ENCODE measurements around the gene CCL27.

CCL27 gene

DNA sequence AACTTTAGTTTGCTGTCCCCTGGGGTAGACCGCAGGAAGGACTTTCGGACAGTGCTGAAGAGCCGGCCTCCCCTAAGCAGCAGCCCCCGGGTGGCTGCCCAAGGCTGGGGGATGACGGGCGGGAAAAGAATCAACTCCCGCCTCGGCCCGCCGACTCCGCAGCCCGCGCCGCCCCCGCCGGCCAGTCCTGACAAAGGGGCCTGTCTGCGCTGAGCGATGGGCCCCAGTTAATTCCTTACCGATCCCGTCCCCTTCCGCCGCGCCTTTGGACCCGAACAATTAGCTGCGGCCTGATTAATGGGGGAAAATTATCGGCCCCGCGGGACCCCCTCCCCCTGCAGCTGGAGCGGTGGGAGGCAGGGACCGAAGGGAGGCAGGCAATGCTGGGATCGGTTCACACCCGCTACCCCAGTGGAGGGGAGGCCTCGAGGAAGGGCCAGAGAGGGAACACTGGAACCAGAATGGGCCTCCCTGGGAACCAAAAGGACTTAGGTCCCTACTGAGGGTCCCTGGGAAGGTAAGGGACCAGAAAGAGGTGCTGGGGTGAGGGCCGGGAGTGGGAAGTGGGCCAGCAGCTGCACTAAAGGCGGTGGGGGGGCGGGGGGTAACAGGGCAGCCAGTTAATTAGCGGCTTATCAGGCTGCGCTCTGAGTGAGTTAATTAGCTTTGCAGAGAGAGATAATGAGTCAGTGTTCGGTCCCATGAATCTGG, 37.8 kb downstream of the CCL27 start:
- DNase-seq: no peak

DNA sequence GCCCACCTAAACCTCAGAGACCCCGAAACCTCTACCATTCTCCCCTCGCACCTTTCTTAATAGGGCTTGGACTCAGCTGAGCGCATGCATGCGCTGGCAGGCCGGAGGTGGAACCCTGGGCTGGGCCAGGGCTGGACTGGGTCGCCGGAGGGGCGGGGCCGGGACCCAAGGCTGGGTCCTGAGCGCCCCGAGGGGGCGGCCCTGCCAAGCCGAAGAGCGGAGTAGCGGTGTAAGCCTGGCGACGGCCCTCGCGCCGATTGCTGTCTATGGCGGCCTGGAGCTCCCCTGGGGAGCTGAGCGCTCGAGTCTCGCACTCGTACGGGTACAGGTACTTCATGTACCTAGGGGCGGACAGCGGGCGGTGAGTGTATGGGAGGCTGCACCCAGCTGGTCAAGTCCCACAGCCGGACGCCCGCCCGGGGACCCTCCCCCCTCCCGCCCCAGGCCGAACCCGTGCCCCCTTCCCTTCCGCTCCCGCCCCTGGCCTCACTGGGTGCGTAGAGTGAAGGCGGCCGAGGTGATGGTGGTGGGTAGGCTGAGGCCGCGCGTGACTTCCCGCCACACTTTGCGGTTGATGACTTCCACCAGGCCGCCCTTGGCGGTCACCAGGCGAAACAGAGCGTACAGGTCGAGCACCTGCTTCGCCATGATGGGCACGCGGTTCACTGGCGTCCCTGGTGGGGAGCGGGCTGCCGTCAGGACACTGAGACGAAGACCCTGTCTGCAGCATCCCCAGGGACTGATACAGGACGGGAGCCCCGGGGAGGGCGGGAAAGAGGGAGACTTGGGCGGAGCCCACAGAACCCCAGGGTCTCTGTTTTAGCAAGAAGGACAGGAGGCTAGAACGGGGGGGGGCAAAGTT, 38.9 kb downstream of the CCL27 start:
- DNase-seq: no peak

DNA sequence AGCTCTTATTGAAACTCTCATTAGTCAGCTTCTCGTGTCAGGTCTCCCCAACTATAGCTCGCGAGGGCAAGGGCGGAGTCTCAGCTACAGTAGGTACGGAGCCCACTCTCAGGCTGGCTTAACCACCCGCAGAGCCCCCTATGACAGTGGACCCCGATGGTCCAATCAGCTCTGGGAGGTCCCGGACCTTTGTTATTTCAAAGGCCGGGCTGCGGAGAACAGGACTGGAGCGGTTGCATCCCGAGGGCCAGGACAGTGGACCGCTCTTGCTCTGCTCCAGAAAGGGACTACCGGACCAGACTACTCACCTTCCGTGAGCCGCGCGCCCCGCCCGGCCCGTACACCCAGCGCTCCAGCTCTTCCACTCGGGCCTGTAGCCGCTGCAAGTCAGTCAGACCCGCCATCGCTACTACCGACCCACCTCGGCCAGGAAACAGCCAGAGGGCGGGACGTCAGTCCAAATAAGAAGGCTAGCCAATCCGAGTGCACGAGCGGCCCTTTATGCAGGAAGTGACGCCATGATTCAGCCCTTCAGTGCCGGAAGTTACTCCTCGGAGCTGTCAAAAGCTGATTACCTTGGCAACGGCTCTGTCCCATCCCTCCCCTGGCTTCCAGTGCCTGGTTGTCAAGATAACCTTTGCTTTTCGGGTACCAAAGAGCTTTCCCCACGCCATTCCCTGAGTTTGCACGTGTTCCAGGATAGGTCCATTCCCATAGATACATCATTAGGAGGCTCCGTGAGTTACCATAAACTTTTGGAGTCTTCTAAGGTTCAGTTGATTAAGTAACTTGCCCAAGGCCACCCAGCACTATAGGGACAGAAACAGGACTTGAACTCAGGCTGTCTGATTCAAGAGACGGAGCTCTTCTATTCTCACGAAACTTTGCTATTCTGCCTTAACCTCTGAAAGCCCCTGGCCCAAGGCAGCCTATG, 42.1 kb downstream of the CCL27 start, which contains the start of gene DCTN3:
DCTN3 (minus strand) TSS at position 435 of the 934 bp plus-strand sequence; CDS start at position 404, 31 bp downstream.
- peak; percentile 85 for DNase-seq

DNA sequence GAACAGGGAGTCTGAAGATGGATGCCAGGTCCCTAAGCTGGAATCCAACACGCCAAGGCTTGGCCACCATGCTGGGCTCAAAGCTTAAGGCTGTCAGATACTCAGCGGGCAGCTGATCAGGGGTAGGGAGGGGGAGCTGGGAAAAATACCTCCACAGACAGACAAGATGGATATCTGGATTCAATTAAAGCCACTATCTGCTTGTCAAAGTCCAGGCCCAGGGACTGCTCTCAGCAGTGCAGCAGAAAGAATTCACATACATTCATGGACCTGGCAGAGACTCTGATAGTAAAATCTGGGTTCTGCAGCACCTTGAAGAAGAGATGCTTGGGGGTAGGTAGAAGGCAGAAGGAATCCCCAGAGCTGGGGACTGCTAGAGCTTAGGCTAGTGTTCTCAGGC, 47.3 kb downstream of the CCL27 start:
- no peak for DNase-seq

DNA sequence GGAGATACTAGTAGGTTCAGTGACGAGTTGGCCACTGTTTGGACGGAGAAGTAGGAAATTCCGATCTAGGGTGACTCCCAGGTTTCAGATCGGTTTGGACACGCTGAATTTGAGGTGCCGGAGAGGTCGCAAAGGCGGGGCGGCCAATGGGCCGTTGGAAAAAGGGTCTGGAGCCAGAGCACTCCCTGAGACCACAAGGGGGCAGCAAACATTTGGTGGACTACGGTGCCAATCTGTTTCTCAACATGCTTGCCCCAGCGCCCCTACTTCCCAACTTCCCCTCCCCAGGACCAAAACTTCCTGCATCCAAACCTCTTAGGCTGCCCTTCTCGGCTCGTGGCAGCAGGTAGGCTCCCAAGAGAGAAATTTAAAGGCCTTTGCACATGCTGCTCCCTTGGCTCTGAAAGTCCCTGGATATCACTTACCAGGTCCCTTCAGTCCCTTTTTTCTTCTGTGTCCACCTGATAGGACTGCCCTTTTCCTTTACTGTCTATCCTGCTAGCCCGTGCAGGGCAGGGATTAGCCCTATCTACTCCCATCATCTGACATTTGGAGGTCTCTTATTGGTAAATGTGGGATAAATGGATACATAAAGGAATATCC, 49.6 kb downstream of the CCL27 start:
- peak; percentile 45 for DNase-seq

Measured in NCI-H510A (cell line).